IMR-90 (cell line): ENCODE data around the gene GNAI3. TPM values are rescaled to one million over a fixed set of nuclear protein-coding genes. Genes with fewer than 3 reads are reported as not detected.
A peak's percentile ranks its signal among the peaks of the same experiment; 100 is the strongest.

Experiments used
- ATAC-seq: fragments of 200-7000 bp; cut with Tn5 transposase; 2 replicates; pipeline ENCODE4 v1.9.1; 2020; ENCODE audit warnings: low read depth, mild to moderate bottlenecking, moderate library complexity
- BruUV-seq: library from RNA; stranded (reverse); fragments of 400-500 nt; replicated peaks from 2 replicates; lab custom pipeline; 2021; lab: Mats Ljungman, UMichigan
- CTCF ChIA-PET: fragments of 300-600 bp; formaldehyde crosslinking; extraction: SDS; loops from one replicate; lab custom pipeline; 2021; ENCODE audit warnings: antibody characterized with exemption; lab: Yijun Ruan, JAX
- POLR2A ChIA-PET: fragments of 300-600 bp; sonication (Branson Sonifier 250); formaldehyde crosslinking; loops from one replicate; lab custom pipeline; 2022; ENCODE audit warnings: antibody characterized with exemption; ENCODE audit not compliant: unreplicated experiment; lab: Charles Lee
- DNase-seq: peaks from one replicate; pipeline ENCODE4 v3.0.0; 2013
- H2AFZ ChIP-seq: replicated peaks from 2 replicates; pipeline ENCODE3; 2013; ENCODE audit warnings: low read length, mild to moderate bottlenecking; ENCODE audit not compliant: poor library complexity
- H2AK5ac ChIP-seq: 2 replicates; pipeline ENCODE4 v1.6.1; 2013; ENCODE audit warnings: low read depth, low read length, inconsistent platforms
- H2AK9ac ChIP-seq: replicated peaks from 2 replicates; pipeline ENCODE3; 2013; ENCODE audit warnings: mild to moderate bottlenecking, low read depth, low read length, moderate library complexity; ENCODE audit not compliant: poor library complexity
- H2BK120ac ChIP-seq: 2 replicates; pipeline ENCODE4 v1.6.1; 2013; ENCODE audit warnings: low read depth, low read length, inconsistent platforms
- H2BK15ac ChIP-seq: 3 replicates; pipeline ENCODE4 v1.6.1; 2013; ENCODE audit warnings: low read depth, low read length, inconsistent platforms
- H2BK20ac ChIP-seq: 2 replicates; pipeline ENCODE4 v1.6.1; 2013; ENCODE audit warnings: low read depth, mild to moderate bottlenecking, inconsistent platforms, low read length, moderate library complexity
- H2BK5ac ChIP-seq: 2 replicates; pipeline ENCODE4 v1.6.1; 2013; ENCODE audit warnings: mild to moderate bottlenecking, low read depth, low read length, inconsistent platforms; ENCODE audit not compliant: poor library complexity, severe bottlenecking
- H3K14ac ChIP-seq: replicated peaks from 2 replicates; pipeline ENCODE4 v1.6.1; 2013; ENCODE audit warnings: low read depth, low read length, inconsistent platforms
- H3K18ac ChIP-seq: 2 replicates; pipeline ENCODE4 v1.6.1; 2013; ENCODE audit warnings: low read depth, low read length, control low read depth
- H3K23ac ChIP-seq: 2 replicates; pipeline ENCODE4 v1.6.1; 2013; ENCODE audit warnings: low read depth, low read length, inconsistent platforms
- H3K27ac ChIP-seq: 2 replicates; pipeline ENCODE4 v1.5.1; 2013; ENCODE audit warnings: mild to moderate bottlenecking, control low read depth, low read length; ENCODE audit not compliant: insufficient read depth
- H3K27me3 ChIP-seq: 2 replicates; pipeline ENCODE4 v1.6.1; 2013; ENCODE audit warnings: low read length; ENCODE audit not compliant: control insufficient read depth, insufficient read depth
- H3K36me3 ChIP-seq: 2 replicates; pipeline ENCODE4 v1.6.1; 2013; ENCODE audit warnings: low read length, mixed read lengths; ENCODE audit not compliant: control insufficient read depth, insufficient read depth
- H3K4ac ChIP-seq: 2 replicates; pipeline ENCODE4 v1.6.1; 2013; ENCODE audit warnings: low read depth, low read length, inconsistent platforms
- H3K4me1 ChIP-seq: 2 replicates; pipeline ENCODE4 v1.6.1; 2013; ENCODE audit warnings: low read length, mixed read lengths; ENCODE audit not compliant: control insufficient read depth, insufficient read depth
- H3K4me2 ChIP-seq: 2 replicates; pipeline ENCODE4 v1.6.1; 2013; ENCODE audit warnings: low read depth, mild to moderate bottlenecking, control low read depth, low read length, moderate library complexity
- H3K4me3 ChIP-seq: 2 replicates; pipeline ENCODE4 v1.5.1; 2013; ENCODE audit warnings: low read depth, mild to moderate bottlenecking, control low read depth, low read length, moderate library complexity; ENCODE audit not compliant: insufficient read depth
- H3K56ac ChIP-seq: 2 replicates; pipeline ENCODE4 v1.6.1; 2013; ENCODE audit warnings: low read length, inconsistent platforms; ENCODE audit not compliant: insufficient read depth; ENCODE audit errors: extremely low read depth
- H3K79me1 ChIP-seq, 2 experiments: 2 replicates each; pipeline ENCODE4 v1.6.1; 2013; ENCODE audit warnings: low read length in 2 of 2, inconsistent platforms in 1 of 2, low read depth in 1 of 2
- H3K9ac ChIP-seq: 2 replicates; pipeline ENCODE4 v1.6.1; 2013; ENCODE audit warnings: low read depth, low read length, control low read depth
- H3K9me1 ChIP-seq: 2 replicates; pipeline ENCODE4 v1.6.1; 2013; ENCODE audit warnings: low read length, inconsistent platforms; ENCODE audit not compliant: insufficient read depth
- H3K9me3 ChIP-seq: 2 replicates; pipeline ENCODE4 v1.6.1; 2013; ENCODE audit warnings: low read length; ENCODE audit not compliant: control insufficient read depth, insufficient read depth
- H4K20me1 ChIP-seq: 2 replicates; pipeline ENCODE4 v1.6.1; 2013; ENCODE audit warnings: low read length, inconsistent platforms; ENCODE audit not compliant: insufficient read depth
- H4K5ac ChIP-seq: 2 replicates; pipeline ENCODE4 v1.6.1; 2013; ENCODE audit warnings: mild to moderate bottlenecking, low read depth, low read length, control low read depth
- H4K8ac ChIP-seq, 2 experiments: 2 replicates each; pipeline ENCODE4 v1.6.1; 2013; ENCODE audit warnings: low read depth in 2 of 2, low read length in 2 of 2, control low read depth in 1 of 2, inconsistent platforms in 1 of 2
- H4K91ac ChIP-seq: 2 replicates; pipeline ENCODE4 v1.6.1; 2013; ENCODE audit warnings: low read depth, low read length, inconsistent platforms; ENCODE audit not compliant: insufficient read depth
- CEBPB ChIP-seq: IDR thresholded peaks from 2 replicates; pipeline ENCODE4 v1.6.1; 2012; ENCODE audit warnings: low read depth, low read length, improper control_type of control experiment
- CTCF ChIP-seq: conservative IDR thresholded peaks from 2 replicates; pipeline ENCODE4 v1.5.1; 2012; ENCODE audit warnings: mild to moderate bottlenecking, low read depth, low read length, improper control_type of control experiment
- WGBS, 2 experiments: methylation state at CpG; one replicate each; pipeline versions ENCODE4 v1.1.5 to v1.1.7; 2013; ENCODE audit warnings: missing lambda C conversion rate in 2 of 2; ENCODE audit not compliant: insufficient read length in 1 of 2; ENCODE audit errors: extremely low coverage in 2 of 2; 5-methylcytosine and 5-hydroxymethylcytosine counted together
- dilution Hi-C: fragments of 300-500 bp; cut with HindIII; formaldehyde crosslinking; loops from one replicate; pipeline ENCODE4 v1.14.3; 2018; ENCODE audit warnings: low sequenced_read_pairs; ENCODE audit not compliant: unreplicated experiment
- in situ Hi-C: fragments of 300-500 bp; cut with MboI; formaldehyde crosslinking; loops from 3 replicates; pipeline ENCODE4 v1.14.3; 2019; ENCODE audit warnings: low sequenced_read_pairs, inconsistent platforms, mixed read lengths
- intact Hi-C: fragments of 100-400 bp; cut with micrococcal nuclease; formaldehyde crosslinking; loops from 2 replicates; pipeline ENCODE4 v1.10.0; 2022
- polyA plus RNA-seq, 3 experiments: library from polyadenylated mRNA; depleted of rRNA; stranded (reverse); fragments of >200 nt; gene quantifications; 2 replicates each; pipeline ENCODE4 v1.2.3, GENCODE V29; 2012; ENCODE audit warnings: low replicate concordance in 1 of 3
- total RNA-seq: library from RNA; depleted of rRNA; stranded (reverse); fragments of >200 nt; gene quantifications from 2 replicates; pipeline ENCODE4 v1.2.3, GENCODE V29; 2012

The GNAI3 gene
- total and polyA plus RNA-seq, 2 of the 4 experiments (the other 2 are of a cell fraction): 5.9 to 14.9 TPM

GRCh38 chr1:109570414-109570813 is 22.0 kb downstream of the GNAI3 start:
- Histone ChIP-seq H3K9me3 (no peaks in the 10 kb centered on the region), H2BK15ac (no peak overlapping the region), H3K79me1 (peaks cover 31 to 70% of the 10 kb centered on the region in 2 experiments), H3K4me3 (no peak overlapping the region), H3K14ac (0 out of 2 replicates have a peak overlapping the region, but pooled peaks have one; percentile 35), H2BK20ac (no peak overlapping the region), H3K27ac (no peak overlapping the region), H4K20me1 (peaks cover 80% of the 10 kb centered on the region), H2AFZ (no peak overlapping the region), H3K4ac (no peak overlapping the region), H3K9ac (no peak overlapping the region), H2BK5ac (no peak overlapping the region), H3K56ac (no peak overlapping the region), H3K9me1 (peaks cover 10% of the 10 kb centered on the region), H2AK5ac (no peak overlapping the region), H3K18ac (no peak overlapping the region), H2AK9ac (no peak overlapping the region), H3K27me3 (no peaks in the 10 kb centered on the region), H3K36me3 (no peaks in the 10 kb centered on the region), H3K4me1 (peaks cover 7% of the 10 kb centered on the region; the same call in 1 of the 2 replicates), H4K8ac (no peak overlapping the region), H2BK120ac (no peak overlapping the region), H4K91ac (no peak overlapping the region), H4K5ac (no peak overlapping the region; the same call in 1 of the 2 replicates), H3K4me2 (no peak overlapping the region; the same call in 1 of the 2 replicates), H3K23ac (no peak overlapping the region)
- dilution Hi-C loops (no loop called here), intact Hi-C loops (no loop called here), in situ Hi-C loops (no loop called here)
- no TSS peak for BruUV-seq
- POLR2A ChIA-PET: no interaction called here
- CTCF ChIA-PET: interaction anchor here (0.8 to 1.1 kb wide), 2 partner anchors 24 to 38 kb away, joined by 3 to 4 read pairs; no protein-coding TSS in a partner anchor
- TF ChIP-seq CEBPB (peak; percentile 43; the same call in 1 of the 2 replicates), CTCF (no peak)
- ATAC-seq (peak; percentile 56), DNase-seq (peak; percentile 50)
- WGBS, 2 experiments: 74% methylated on average over 3 of the region's 3 CpGs; no CpG with 5 or more reads in 1 of the 2 experiments
